Fibroblast of skin of right biceps (primary cell): ENCODE data around the gene APOB.

Experiments used
- DNase-seq: peaks from one replicate; pipeline ENCODE4 v3.0.0-alpha.2; 2013

Gene APOB

GRCh38 chr2:20977520-20978180 lies 66.2 kb downstream of the APOB start:
- no peak for DNase-seq

GRCh38 chr2:20976527-20976926 lies 67.3 kb downstream of the APOB start:
- no peak for DNase-seq

GRCh38 chr2:20972792-20973565 lies 70.9 kb downstream of the APOB start:
- DNase-seq = no peak

- no peak for DNase-seq
These were observed 71.8 kb downstream of the APOB start for GRCh38 chr2:20972110-20972509.

GRCh38 chr2:20970068-20970467 lies 73.8 kb downstream of the APOB start:
- no peak for DNase-seq

- peak; percentile 3 for DNase-seq
These were observed 77.7 kb downstream of the APOB start for GRCh38 chr2:20966061-20966595.

- no peak for DNase-seq
These were observed 78.7 kb downstream of the APOB start for GRCh38 chr2:20965221-20965620.

- no peak for DNase-seq
These were observed 80.0 kb downstream of the APOB start for GRCh38 chr2:20963867-20964266.

- DNase-seq = peak; percentile 34
These were observed 80.8 kb downstream of the APOB start for GRCh38 chr2:20962939-20963557.

GRCh38 chr2:20961858-20962257 lies 82.0 kb downstream of the APOB start:
- DNase-seq = no peak

- no peak for DNase-seq
These were observed 83.9 kb downstream of the APOB start for GRCh38 chr2:20960003-20960402.

- no peak for DNase-seq
These were observed 84.6 kb downstream of the APOB start for GRCh38 chr2:20959252-20959651.

- DNase-seq = no peak
These were observed 85.9 kb downstream of the APOB start for GRCh38 chr2:20957788-20958525.

GRCh38 chr2:20955277-20956026 lies 88.4 kb downstream of the APOB start:
- no peak for DNase-seq

- DNase-seq = no peak
These were observed 90.6 kb downstream of the APOB start for GRCh38 chr2:20953146-20953824.
